Gastrocnemius medialis (tissue), 4 donors: ENCODE data around the gene CFHR5. TPM values are rescaled to one million over a fixed set of nuclear protein-coding genes. Genes with fewer than 3 reads are reported as not detected.

Source experiments
- ATAC-seq, 2 donors: fragments of 150-250 bp; one replicate each; pipeline ENCODE4 v1.9.1; 2016
- DNase-seq, 2 donors: peaks; one replicate each; pipeline ENCODE4 v3.0.0-alpha.2; 2019
- H3K27ac ChIP-seq, 4 donors: fragments of 200-600 bp; sonication (generic); 1 replicate in 1 of 4; 2 replicates in 3 of 4; pipeline ENCODE4 v1.5.1; 2016 to 2018; ENCODE audit warnings: mild to moderate bottlenecking in 2 of 4, moderate library complexity in 1 of 4
- H3K27me3 ChIP-seq, 3 donors: fragments of 200-600 bp; sonication (generic) in 2 of 3; 1 replicate in 1 of 3; 2 replicates in 2 of 3; pipeline versions ENCODE4 v1.5.1 to v1.6.0; 2016 to 2019; ENCODE audit warnings: mild to moderate bottlenecking in 1 of 3, moderate library complexity in 1 of 3
- H3K36me3 ChIP-seq, 2 donors: fragments of 200-600 bp; sonication (generic) in 1 of 2; one replicate each; pipeline ENCODE4 v1.5.1; 2017 to 2018
- H3K4me1 ChIP-seq, 2 donors: fragments of 200-600 bp; sonication (generic) in 1 of 2; one replicate each; pipeline ENCODE4 v1.5.1; 2016 to 2017; ENCODE audit warnings: mild to moderate bottlenecking in 2 of 2
- H3K4me3 ChIP-seq, 4 donors: fragments of 200-600 bp; sonication (generic) in 3 of 4; 1 replicate in 1 of 4; 2 replicates in 3 of 4; pipeline ENCODE4 v1.5.1; 2016 to 2019; ENCODE audit warnings: mild to moderate bottlenecking in 2 of 4
- H3K9me3 ChIP-seq, 3 donors: fragments of 200-600 bp; sonication (generic) in 2 of 3; 1 replicate in 1 of 3; 2 replicates in 2 of 3; pipeline ENCODE4 v1.5.1; 2016 to 2019
- CTCF ChIP-seq, 5 experiments: fragments of 450-650 bp in 3 of 5; fragments of 200-600 bp in 2 of 5; sonication (generic) in 2 of 5; IDR thresholded peaks in 4 of 5; conservative IDR thresholded peaks in 1 of 5; 1 replicate in 4 of 5; 2 replicates in 1 of 5; pipeline ENCODE4 v1.5.1; 2016 to 2019; ENCODE audit warnings: antibody characterized with exemption in 5 of 5, mild to moderate bottlenecking in 3 of 5, moderate library complexity in 3 of 5
- POLR2A ChIP-seq, 2 donors: fragments of 450-650 bp; IDR thresholded peaks; one replicate each; pipeline ENCODE4 v1.6.1; 2017; ENCODE audit warnings: antibody characterized with exemption in 2 of 2, mild to moderate bottlenecking in 2 of 2, moderate library complexity in 2 of 2
- in situ Hi-C, 4 donors: fragments of 200-750 bp; cut with MboI; loops; one replicate each; pipeline versions ENCODE4 v1.15.0 to v1.8.0; 2017; ENCODE audit warnings: low sequenced_read_pairs in 4 of 4
- intact Hi-C: fragments of 100-400 bp; cut with DNase I; formaldehyde crosslinking; loops from one replicate; pipeline ENCODE4 v1.15.1; 2023; ENCODE audit warnings: low total_unique reads
- total RNA-seq, 4 donors: library from RNA; depleted of rRNA; stranded (reverse); fragments of >200 nt; gene quantifications; one replicate each; pipeline versions ENCODE4 v1.1.0 to v1.2.3, GENCODE V29; 2016

Gene CFHR5
- total RNA-seq, 4 donors from 2014 or later = not detected

GRCh38 chr1:197003132-197003531 lies 25.8 kb downstream of the CFHR5 start:
- DNase-seq (no peak), ATAC-seq (no peak)
- Histone ChIP-seq H3K36me3 (no peaks in the 10 kb centered on the region), H3K27ac (no peak overlapping the region), H3K27me3 (no peaks in the 10 kb centered on the region), H3K9me3 (no peaks in the 10 kb centered on the region), H3K4me3 (no peak overlapping the region), H3K4me1 (no peaks in the 10 kb centered on the region)
- intact Hi-C loops = no loop called here
- in situ Hi-C loops = no loop called here
- TF ChIP-seq CTCF (IDR thresholded peaks at IDR 0.05 in 4 of 5, conservative IDR thresholded peaks at IDR 0.05 in 1 of 5) (no peak), POLR2A (IDR thresholded peaks at IDR 0.05) (no peak)

GRCh38 chr1:197008861-197009260 lies 31.5 kb downstream of the CFHR5 start:
- TF ChIP-seq CTCF (IDR thresholded peaks at IDR 0.05 in 4 of 5, conservative IDR thresholded peaks at IDR 0.05 in 1 of 5) (no peak), POLR2A (IDR thresholded peaks at IDR 0.05) (no peak)
- no peak overlapping the region for H3K27ac ChIP-seq
- no peak overlapping the region for H3K4me3 ChIP-seq
- ATAC-seq (no peak), DNase-seq (no peak)
- intact Hi-C loops (no loop called here), in situ Hi-C loops (no loop called here)
- H3K27me3 ChIP-seq = no peaks in the 10 kb centered on the region
- H3K36me3 ChIP-seq = no peaks in the 10 kb centered on the region
- H3K9me3 ChIP-seq = no peaks in the 10 kb centered on the region
- no peaks in the 10 kb centered on the region for H3K4me1 ChIP-seq

- H3K36me3 ChIP-seq = no peaks in the 10 kb centered on the region
- no peak overlapping the region for H3K27ac ChIP-seq
- intact Hi-C loops (no loop called here), in situ Hi-C loops (no loop called here)
- ATAC-seq (no peak), DNase-seq (no peak)
- H3K4me3 ChIP-seq = no peak overlapping the region
- H3K9me3 ChIP-seq = no peaks in the 10 kb centered on the region
- TF ChIP-seq POLR2A (IDR thresholded peaks at IDR 0.05) (no peak), CTCF (IDR thresholded peaks at IDR 0.05 in 4 of 5, conservative IDR thresholded peaks at IDR 0.05 in 1 of 5) (no peak)
- no peaks in the 10 kb centered on the region for H3K4me1 ChIP-seq
- no peaks in the 10 kb centered on the region for H3K27me3 ChIP-seq
These were observed 34.3 kb downstream of the CFHR5 start for GRCh38 chr1:197011614-197012013.

GRCh38 chr1:197013234-197013633 lies 35.9 kb downstream of the CFHR5 start:
- H3K27me3 ChIP-seq = no peaks in the 10 kb centered on the region
- no peaks in the 10 kb centered on the region for H3K4me1 ChIP-seq
- no peak for TF ChIP-seq CTCF (IDR thresholded peaks at IDR 0.05 in 4 of 5, conservative IDR thresholded peaks at IDR 0.05 in 1 of 5)
- no peaks in the 10 kb centered on the region for H3K36me3 ChIP-seq
- no peak overlapping the region for H3K4me3 ChIP-seq
- H3K9me3 ChIP-seq = no peaks in the 10 kb centered on the region
- no peak for ATAC-seq
- in situ Hi-C loops (no loop called here), intact Hi-C loops (no loop called here)
- H3K27ac ChIP-seq = no peak overlapping the region
- DNase-seq = no peak

GRCh38 chr1:197016751-197017150 lies 39.4 kb downstream of the CFHR5 start:
- DNase-seq (no peak), ATAC-seq (no peak)
- Histone ChIP-seq H3K27ac (no peak overlapping the region), H3K27me3 (no peaks in the 10 kb centered on the region), H3K9me3 (no peaks in the 10 kb centered on the region), H3K4me1 (no peaks in the 10 kb centered on the region), H3K36me3 (no peaks in the 10 kb centered on the region), H3K4me3 (no peak overlapping the region)
- in situ Hi-C loops = no loop called here
- intact Hi-C loops = no loop called here
- TF ChIP-seq POLR2A (IDR thresholded peaks at IDR 0.05) (no peak), CTCF (IDR thresholded peaks at IDR 0.05 in 4 of 5, conservative IDR thresholded peaks at IDR 0.05 in 1 of 5) (no peak)
